HepG2 (cell line): ENCODE results near the gene UBL5. TPM values are rescaled to one million over a fixed set of nuclear protein-coding genes. Genes with fewer than 3 reads are reported as not detected.

Source experiments
- DPF2 ChIP-seq: sonication (generic); formaldehyde crosslinking; IDR thresholded peaks from 2 replicates; pipeline ENCODE4 v1.4.0; 2020; ENCODE audit warnings: mild to moderate bottlenecking, low read depth, missing genetic modification reagents, borderline replicate concordance
- ELK4 ChIP-seq: sonication (generic); formaldehyde crosslinking; IDR thresholded peaks from 2 replicates; pipeline ENCODE4 v1.9.0; 2021; ENCODE audit warnings: missing genetic modification reagents, borderline replicate concordance
- EP300 ChIP-seq, 3 experiments: sonication (generic) in 1 of 3; formaldehyde crosslinking in 1 of 3; IDR thresholded peaks; 2 replicates each; pipeline versions ENCODE4 v1.5.1 to v1.6.1; 2011 to 2020; ENCODE audit warnings: low read depth in 2 of 3, low read length in 2 of 3, borderline replicate concordance in 1 of 3, improper control_type of control experiment in 1 of 3, mild to moderate bottlenecking in 1 of 3, missing genetic modification reagents in 1 of 3, moderate library complexity in 1 of 3
- HDAC2 ChIP-seq: sonication (generic); formaldehyde crosslinking; IDR thresholded peaks from 2 replicates; pipeline ENCODE4 v1.4.0; 2020; ENCODE audit warnings: missing genetic modification reagents
- MED8 ChIP-seq: sonication (generic); formaldehyde crosslinking; IDR thresholded peaks from 2 replicates; pipeline ENCODE4 v1.8.1; 2023; ENCODE audit warnings: mild to moderate bottlenecking, missing genetic modification reagents; ENCODE audit not compliant: insufficient replicate concordance
- PREB ChIP-seq: sonication (generic); formaldehyde crosslinking; IDR thresholded peaks from 2 replicates; pipeline ENCODE4 v1.4.0; 2020; ENCODE audit warnings: missing genetic modification reagents
- SIN3B ChIP-seq: fragments of 150-350 bp; IDR thresholded peaks from 2 replicates; pipeline ENCODE4 v1.6.1; 2014; ENCODE audit warnings: low read length
- SRSF4 ChIP-seq: fragments of 200-400 bp; formaldehyde crosslinking; IDR thresholded peaks from one replicate; pipeline ENCODE4 v1.6.1; 2018; ENCODE audit warnings: mild to moderate bottlenecking, low read depth, low read length, moderate library complexity; ENCODE audit not compliant: poor library complexity, severe bottlenecking
- ZNF142 ChIP-seq: sonication (generic); formaldehyde crosslinking; IDR thresholded peaks from 2 replicates; pipeline ENCODE4 v1.4.0; 2020; ENCODE audit warnings: missing genetic modification reagents
- ZNF780A ChIP-seq: sonication (generic); formaldehyde crosslinking; IDR thresholded peaks from 2 replicates; pipeline ENCODE4 v1.8.0; 2022; ENCODE audit warnings: mild to moderate bottlenecking, missing genetic modification reagents, moderate library complexity
- polyA plus RNA-seq, 8 experiments: library from polyadenylated mRNA; depleted of rRNA in 3 of 8; stranded (reverse) in 7 of 8; unstranded in 1 of 8; fragments of >200 nt; fragmentation: Illumina TruSeq in 4 of 8; extraction: Trizol in 4 of 8; gene quantifications; 2 replicates each; pipeline versions ENCODE4 v1.2.1 to v1.2.3, GENCODE V29; 2011 to 2016; ENCODE audit warnings: low read depth in 4 of 8, missing spikeins in 1 of 8, mixed read lengths in 1 of 8; ENCODE audit not compliant: insufficient read depth in 1 of 8
- total RNA-seq, 5 experiments: library from RNA; depleted of rRNA; stranded (reverse); fragments of >200 nt; fragmentation: Illumina TruSeq; extraction: Trizol; gene quantifications; 2 replicates each; pipeline ENCODE4 v1.2.3, GENCODE V29; 2016; ENCODE audit warnings: low read depth in 1 of 5

UBL5 gene
- total and polyA plus RNA-seq, 2 of the 13 experiments (the other 11 are each of a cell fraction or from before 2014, with no cell fraction given): 373 to 487 TPM

GRCh38 chr19:9856609-9857008 lies 28.9 kb downstream of the UBL5 start (continued):
- TF ChIP-seq ELK4: no peak
- TF ChIP-seq EP300 (IDR thresholded peaks at IDR 0.05; ENCODE audit: low read depth in 2 of 2, low read length in 2 of 2): no peak
- TF ChIP-seq EP300 (CRISPR knock-in tag; IDR thresholded peaks at IDR 0.05; ENCODE audit: borderline replicate concordance): no peak
- no peak for TF ChIP-seq SRSF4
- no peak for TF ChIP-seq DPF2 (CRISPR knock-in tag)
- no peak for TF ChIP-seq SIN3B
- TF ChIP-seq ZNF780A (CRISPR knock-in tag): no peak
- no peak for TF ChIP-seq MED8
- no peak for TF ChIP-seq ZNF142
- TF ChIP-seq HDAC2 (CRISPR knock-in tag): no peak
- TF ChIP-seq PREB: no peak
